PC-9 (cell line): ENCODE data around the gene KRTAP10-3. TPM values are rescaled to one million over a fixed set of nuclear protein-coding genes. Genes with fewer than 3 reads are reported as not detected.

Source experiments
- BruUV-seq: library from RNA; stranded (reverse); fragments of 400-500 nt; replicated peaks from 2 replicates; lab custom pipeline; 2021; lab: Mats Ljungman, UMichigan
- CTCF ChIA-PET: fragments of 300-600 bp; sonication (Branson Sonifier 250); formaldehyde crosslinking; loops from one replicate; lab custom pipeline; 2022; ENCODE audit warnings: antibody characterized with exemption; lab: Charles Lee
- POLR2A ChIA-PET: fragments of 300-600 bp; sonication (Branson Sonifier 250); formaldehyde crosslinking; loops from one replicate; lab custom pipeline; 2022; ENCODE audit warnings: antibody characterized with exemption; ENCODE audit not compliant: unreplicated experiment; lab: Charles Lee
- DNase-seq, 2 experiments: peaks; one replicate each; pipeline versions ENCODE4 v3.0.0 to v3.0.0-alpha.2; 2015 to 2022; ENCODE audit warnings: mixed read lengths in 1 of 2
- H2AFZ ChIP-seq: fragments of 200-600 bp; sonication (generic); 2 replicates; pipeline ENCODE4 v1.8.1; 2017; ENCODE audit warnings: antibody characterized with exemption
- H3F3A ChIP-seq: fragments of 200-600 bp; sonication (generic); 2 replicates; pipeline ENCODE4 v1.8.1; 2017; ENCODE audit warnings: antibody characterized with exemption, mild to moderate bottlenecking, low read depth; ENCODE audit not compliant: insufficient read depth
- H3K27ac ChIP-seq: fragments of 200-600 bp; sonication (generic); 2 replicates; pipeline ENCODE4 v1.6.1; 2016; ENCODE audit warnings: mixed run types
- H3K27me3 ChIP-seq: fragments of 200-600 bp; sonication (generic); 2 replicates; pipeline ENCODE4 v1.6.1; 2016; ENCODE audit warnings: low read depth, mixed run types; ENCODE audit not compliant: insufficient read depth
- H3K36me3 ChIP-seq: fragments of 200-600 bp; sonication (generic); 2 replicates; pipeline ENCODE4 v1.6.1; 2016; ENCODE audit warnings: low read depth, mixed run types
- H3K4me1 ChIP-seq: fragments of 200-600 bp; sonication (generic); replicated peaks from 2 replicates; pipeline ENCODE4 v1.6.1; 2016; ENCODE audit warnings: mixed run types; ENCODE audit not compliant: insufficient read depth
- H3K4me2 ChIP-seq: fragments of 200-600 bp; sonication (generic); 2 replicates; pipeline ENCODE4 v1.6.1; 2017; ENCODE audit warnings: mixed run types
- H3K4me3 ChIP-seq: fragments of 200-600 bp; sonication (generic); 2 replicates; pipeline ENCODE4 v1.6.1; 2016; ENCODE audit warnings: mixed run types
- H3K79me2 ChIP-seq: fragments of 200-600 bp; sonication (generic); 2 replicates; pipeline ENCODE4 v1.6.1; 2017; ENCODE audit warnings: low read depth, mixed run types
- H3K9me2 ChIP-seq: fragments of 200-600 bp; sonication (generic); 2 replicates; pipeline ENCODE4 v1.8.1; 2017; ENCODE audit warnings: mild to moderate bottlenecking; ENCODE audit not compliant: insufficient read depth
- H3K9me3 ChIP-seq: fragments of 200-600 bp; sonication (generic); 2 replicates; pipeline ENCODE4 v1.8.1; 2016; ENCODE audit warnings: low read depth; ENCODE audit not compliant: insufficient read depth
- H4K20me1 ChIP-seq: fragments of 200-600 bp; sonication (generic); 2 replicates; pipeline ENCODE4 v1.8.1; 2017; ENCODE audit not compliant: insufficient read depth
- CTCF ChIP-seq: fragments of 200-600 bp; sonication (generic); conservative IDR thresholded peaks from 2 replicates; pipeline ENCODE4 v1.6.1; 2017; ENCODE audit warnings: mixed run types, antibody characterized with exemption, mild to moderate bottlenecking, moderate library complexity
- EZH2 ChIP-seq: fragments of 200-600 bp; sonication (generic); IDR thresholded peaks from 2 replicates; pipeline ENCODE4 v1.8.0; 2017; ENCODE audit warnings: antibody characterized with exemption, low read depth
- intact Hi-C: fragments of 100-400 bp; cut with micrococcal nuclease; formaldehyde crosslinking; loops from one replicate; pipeline ENCODE4 v1.10.0; 2022; ENCODE audit not compliant: unreplicated experiment
- total RNA-seq: library from RNA; stranded (reverse); gene quantifications from 2 replicates; pipeline ENCODE4 v1.2.3, GENCODE V29; 2021

The KRTAP10-3 gene
- total RNA-seq, 1 experiment from 2014 or later, result not detected

GRCh38 chr21:44585892-44586291 is 27.3 kb upstream of the KRTAP10-3 start:
- intact Hi-C loops, result no loop called here
- H3F3A ChIP-seq, result no peaks in the 10 kb centered on the region
- H3K4me1 ChIP-seq, result no peaks in the 10 kb centered on the region
- TF ChIP-seq EZH2 (no peak), CTCF (no peak)
- no peak overlapping the region for H3K4me3 ChIP-seq
- no peaks in the 10 kb centered on the region for H3K9me2 ChIP-seq
- H3K4me2 ChIP-seq, result no peak overlapping the region
- ChIA-PET CTCF (no interaction called here), POLR2A (no interaction called here)
- no peak overlapping the region for H3K27ac ChIP-seq
- DNase-seq, result no peak
- no peaks in the 10 kb centered on the region for H3K79me2 ChIP-seq
- no TSS peak for BruUV-seq
- H2AFZ ChIP-seq, result no peak overlapping the region
- no peaks in the 10 kb centered on the region for H4K20me1 ChIP-seq
- no peaks in the 10 kb centered on the region for H3K9me3 ChIP-seq
- peaks cover 35% of the 10 kb centered on the region for H3K27me3 ChIP-seq
- no peaks in the 10 kb centered on the region for H3K36me3 ChIP-seq

DNA sequence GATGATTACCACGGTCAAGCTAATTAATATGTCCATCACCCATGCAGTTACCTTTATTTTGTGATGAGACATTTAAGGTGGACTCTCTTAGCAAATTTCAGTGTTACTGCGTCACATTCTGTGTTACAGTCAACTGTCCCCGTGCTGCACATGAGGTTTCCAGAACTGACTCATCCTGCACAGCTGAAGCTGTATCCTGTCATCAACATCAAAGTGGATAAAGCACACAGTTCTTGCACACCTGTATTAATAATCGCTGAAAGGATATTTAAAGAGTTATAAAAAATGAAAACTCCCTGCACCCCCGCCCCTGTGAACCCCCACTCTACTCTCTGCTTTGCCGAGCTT is 25.2 kb upstream of the KRTAP10-3 start:
- intact Hi-C loops, result no loop called here

GRCh38 chr21:44583089-44583799 is 24.6 kb upstream of the KRTAP10-3 start:
- Histone ChIP-seq H3K27ac (no peak overlapping the region), H3K4me1 (no peaks in the 10 kb centered on the region), H3F3A (no peaks in the 10 kb centered on the region), H3K36me3 (no peaks in the 10 kb centered on the region), H3K9me2 (no peaks in the 10 kb centered on the region), H3K79me2 (no peaks in the 10 kb centered on the region), H2AFZ (no peak overlapping the region), H3K27me3 (peaks cover 30% of the 10 kb centered on the region), H3K4me3 (no peak overlapping the region), H3K4me2 (no peak overlapping the region), H4K20me1 (no peaks in the 10 kb centered on the region), H3K9me3 (no peaks in the 10 kb centered on the region)
- intact Hi-C loops, result no loop called here
- TF ChIP-seq CTCF (no peak), EZH2 (no peak)
- POLR2A ChIA-PET, result no interaction called here
- no TSS peak for BruUV-seq
- CTCF ChIA-PET, result no interaction called here
- no peak for DNase-seq

More for the DNA sequence above, 25.2 kb upstream of the KRTAP10-3 start:
- no peaks in the 10 kb centered on the region for H3K36me3 ChIP-seq
- POLR2A ChIA-PET, result no interaction called here
- no TSS peak for BruUV-seq
- DNase-seq, result no peak
- H4K20me1 ChIP-seq, result no peaks in the 10 kb centered on the region
- TF ChIP-seq CTCF (no peak), EZH2 (no peak)
- no peak overlapping the region for H3K4me2 ChIP-seq
- CTCF ChIA-PET, result no interaction called here
- no peak overlapping the region for H2AFZ ChIP-seq
- H3K9me2 ChIP-seq, result no peaks in the 10 kb centered on the region
- H3K79me2 ChIP-seq, result no peaks in the 10 kb centered on the region
- no peaks in the 10 kb centered on the region for H3K9me3 ChIP-seq
- no peak overlapping the region for H3K27ac ChIP-seq
- H3K27me3 ChIP-seq, result peaks cover 28% of the 10 kb centered on the region
- H3F3A ChIP-seq, result no peaks in the 10 kb centered on the region
- no peaks in the 10 kb centered on the region for H3K4me1 ChIP-seq
- no peak overlapping the region for H3K4me3 ChIP-seq
